Measurements from ENCODE around the gene TDRKH. TPM values are rescaled to one million over a fixed set of nuclear protein-coding genes. Genes with fewer than 3 reads are reported as not detected.

Gene TDRKH
- total and polyA plus RNA-seq, 7 experiments from 2014 or later, result 7.7 to 23.1 (median 17.4) TPM

- H3K36me3 ChIP-seq (ENCODE audit: control insufficient read depth in 2 of 3, insufficient read depth in 3 of 3, low read length in 3 of 3), result no peaks in the 10 kb centered on the region
- H3K27me3 ChIP-seq (ENCODE audit: control insufficient read depth in 2 of 2, insufficient read depth in 2 of 2, low read length in 2 of 2), result no peaks in the 10 kb centered on the region
- peaks cover 0 to 22% (median 6%) of the 10 kb centered on the region in 5 donors for H3K27me3 Mint-ChIP-seq
- no peaks in the 10 kb centered on the region for H3K9me3 ChIP-seq (ENCODE audit: control insufficient read depth in 2 of 3, low read length in 3 of 3)
- no peak overlapping the region for H3K27ac Mint-ChIP-seq
- H3K27ac ChIP-seq (ENCODE audit: low read depth, low read length), result no peak overlapping the region
- peaks cover 0 to 14% (median 5%) of the 10 kb centered on the region in 5 donors for H3K36me3 Mint-ChIP-seq
- H3K4me3 Mint-ChIP-seq, result no peak overlapping the region
- intact Hi-C loops (cut with micrococcal nuclease), result no loop called here
- ChIA-PET POLR2A (no interaction called here), CTCF (no interaction called here)
- no peak for ATAC-seq
- H3K4me1 ChIP-seq (ENCODE audit: control insufficient read depth in 2 of 2, insufficient read depth in 2 of 2, low read length in 2 of 2), result no peaks in the 10 kb centered on the region
- peaks cover 0 to 11% (median 9%) of the 10 kb centered on the region in 7 donors for H3K4me1 Mint-ChIP-seq
- DNase-seq, result no peak
- H3K9me3 Mint-ChIP-seq, result peaks cover 0 to 2% (median 0%) of the 10 kb centered on the region in 11 donors
- H3K4me3 ChIP-seq (ENCODE audit: low read length), result no peak overlapping the region
Measured at GRCh38 chr1:151801310-151801820, 11.1 kb upstream of the TDRKH start.

DNA sequence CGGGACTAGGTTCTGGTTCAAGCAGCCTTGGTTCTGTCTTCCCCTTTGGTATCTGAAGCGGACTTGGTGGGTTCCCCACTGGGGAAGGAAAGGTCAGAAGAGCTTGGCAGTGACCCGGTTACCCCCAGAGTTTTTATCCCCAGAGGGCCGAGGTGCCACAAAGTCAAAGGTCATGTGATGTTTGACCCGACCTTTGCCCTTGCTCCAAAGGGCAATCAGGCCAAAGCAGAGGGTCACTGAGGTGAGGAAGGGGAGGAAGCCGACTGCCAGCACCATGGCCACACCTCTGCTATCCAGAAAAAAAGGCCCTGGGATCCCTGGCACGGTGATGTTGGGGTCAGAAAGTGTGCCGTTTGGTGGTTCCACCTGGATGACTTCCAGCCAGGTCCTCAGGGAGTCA is 10.5 kb upstream of the TDRKH start:
- Histone ChIP-seq H3K27ac (ENCODE audit: low read depth, low read length) (no peak overlapping the region), H3K9me3 (ENCODE audit: control insufficient read depth in 2 of 3, low read length in 3 of 3) (no peaks in the 10 kb centered on the region), H3K27me3 (ENCODE audit: control insufficient read depth in 2 of 2, insufficient read depth in 2 of 2, low read length in 2 of 2) (no peaks in the 10 kb centered on the region), H3K36me3 (ENCODE audit: control insufficient read depth in 2 of 3, insufficient read depth in 3 of 3, low read length in 3 of 3) (no peaks in the 10 kb centered on the region), H3K4me3 (ENCODE audit: low read length) (no peak overlapping the region), H3K4me1 (ENCODE audit: control insufficient read depth in 2 of 2, insufficient read depth in 2 of 2, low read length in 2 of 2) (no peaks in the 10 kb centered on the region)
- H3K36me3 Mint-ChIP-seq, result peaks cover 0 to 14% (median 5%) of the 10 kb centered on the region in 5 donors
- CTCF ChIA-PET, result no interaction called here
- DNase-seq, result no peak
- POLR2A ChIA-PET, result no interaction called here
- peaks cover 0 to 2% (median 0%) of the 10 kb centered on the region in 11 donors for H3K9me3 Mint-ChIP-seq
- H3K4me3 Mint-ChIP-seq, result no peak overlapping the region
- intact Hi-C loops (cut with micrococcal nuclease), result no loop called here
- H3K27ac Mint-ChIP-seq, result peak overlapping the region in 1 of 9 donors; percentile 43
- ATAC-seq, result no peak
- H3K27me3 Mint-ChIP-seq, result peaks cover 0 to 21% (median 6%) of the 10 kb centered on the region in 5 donors
- H3K4me1 Mint-ChIP-seq, result peaks cover 0 to 11% (median 9%) of the 10 kb centered on the region in 7 donors

GRCh38 chr1:151799179-151800022 is 9.1 kb upstream of the TDRKH start:
- ChIA-PET CTCF (no interaction called here), POLR2A (interaction anchor here (0.6 kb wide), 1 partner anchor 1348 kb away, joined by 3 read pairs; no protein-coding TSS in a partner anchor)
- ATAC-seq (no peak), DNase-seq (no peak)
- Histone ChIP-seq H3K9me3 (ENCODE audit: control insufficient read depth in 2 of 3, low read length in 3 of 3) (no peaks in the 10 kb centered on the region), H3K4me3 (ENCODE audit: low read length) (no peak overlapping the region), H3K27me3 (ENCODE audit: control insufficient read depth in 2 of 2, insufficient read depth in 2 of 2, low read length in 2 of 2) (no peaks in the 10 kb centered on the region), H3K27ac (ENCODE audit: low read depth, low read length) (no peak overlapping the region), H3K36me3 (ENCODE audit: control insufficient read depth in 2 of 3, insufficient read depth in 3 of 3, low read length in 3 of 3) (no peaks in the 10 kb centered on the region), H3K4me1 (ENCODE audit: control insufficient read depth in 2 of 2, insufficient read depth in 2 of 2, low read length in 2 of 2) (no peaks in the 10 kb centered on the region)
- Mint-ChIP-seq H3K27ac (peak overlapping the region in 1 of 9 donors; percentile 54), H3K36me3 (peaks cover 0 to 16% (median 5%) of the 10 kb centered on the region in 5 donors), H3K27me3 (peaks cover 0 to 21% (median 6%) of the 10 kb centered on the region in 5 donors), H3K4me1 (peaks cover 0 to 11% (median 9%) of the 10 kb centered on the region in 7 donors), H3K4me3 (no peak overlapping the region), H3K9me3 (peaks cover 0 to 2% (median 0%) of the 10 kb centered on the region in 11 donors)
- intact Hi-C loops (cut with micrococcal nuclease), result no loop called here

GRCh38 chr1:151798571-151798970 is 8.3 kb upstream of the TDRKH start:
- H3K27me3 ChIP-seq (ENCODE audit: control insufficient read depth in 2 of 2, insufficient read depth in 2 of 2, low read length in 2 of 2), result no peaks in the 10 kb centered on the region
- Mint-ChIP-seq H3K4me1 (peaks cover 0 to 11% (median 9%) of the 10 kb centered on the region in 7 donors), H3K36me3 (peaks cover 0 to 20% (median 5%) of the 10 kb centered on the region in 5 donors), H3K9me3 (peaks cover 0 to 1% (median 0%) of the 10 kb centered on the region in 11 donors), H3K27me3 (peaks cover 0 to 21% (median 6%) of the 10 kb centered on the region in 5 donors), H3K27ac (no peak overlapping the region), H3K4me3 (no peak overlapping the region)
- no peak overlapping the region for H3K27ac ChIP-seq (ENCODE audit: low read depth, low read length)
- no peaks in the 10 kb centered on the region for H3K4me1 ChIP-seq (ENCODE audit: control insufficient read depth in 2 of 2, insufficient read depth in 2 of 2, low read length in 2 of 2)
- no peaks in the 10 kb centered on the region for H3K9me3 ChIP-seq (ENCODE audit: control insufficient read depth in 2 of 3, low read length in 3 of 3)
- no peak for DNase-seq
- H3K36me3 ChIP-seq (ENCODE audit: control insufficient read depth in 2 of 3, insufficient read depth in 3 of 3, low read length in 3 of 3), result no peaks in the 10 kb centered on the region
- ChIA-PET POLR2A (interaction anchor here (0.6 to 1.6 kb wide), 3 partner anchors 10 to 1830 kb away, joined by 3 to 7 read pairs (median 3); no protein-coding TSS in a partner anchor), CTCF (no interaction called here)
- intact Hi-C loops (cut with micrococcal nuclease), result no loop called here
- ATAC-seq, result no peak
- H3K4me3 ChIP-seq (ENCODE audit: low read length), result no peak overlapping the region

DNA sequence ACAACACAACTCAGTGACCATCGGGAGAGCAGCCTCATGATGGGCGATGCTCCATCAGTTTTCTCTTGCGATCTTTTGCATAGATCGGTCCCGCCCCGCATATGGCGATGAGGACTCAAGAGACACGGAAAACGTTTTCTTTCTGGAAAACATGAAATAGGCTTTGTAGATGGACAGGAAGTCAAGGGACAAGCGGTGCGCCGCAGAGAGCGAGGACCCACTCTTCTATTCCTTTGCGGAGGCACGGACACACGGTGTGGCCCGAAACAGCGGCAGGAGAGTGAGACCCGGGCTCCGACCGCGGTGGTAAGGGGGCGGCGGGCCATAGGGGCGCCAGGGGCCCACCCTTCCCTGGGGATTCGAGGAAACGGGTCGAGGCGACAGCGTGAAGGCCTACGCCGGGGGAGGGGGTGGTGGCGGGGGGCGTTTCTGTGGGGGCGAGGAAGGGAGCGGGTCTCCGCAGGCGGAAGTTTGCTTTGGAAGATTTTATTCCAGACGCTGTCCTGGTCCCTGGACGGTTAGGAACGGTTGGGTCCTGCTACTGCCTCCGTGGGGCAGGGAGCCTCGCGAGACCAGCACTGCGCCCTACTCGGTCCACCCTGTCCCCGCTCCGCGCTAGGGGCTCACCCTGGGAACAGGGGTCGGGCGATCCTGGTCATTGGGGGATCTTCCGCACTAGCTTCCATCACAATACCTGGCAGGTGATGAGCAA is 796 bp upstream of the TDRKH start:
- Histone ChIP-seq H3K27me3 (ENCODE audit: control insufficient read depth in 2 of 2, insufficient read depth in 2 of 2, low read length in 2 of 2) (no peaks in the 10 kb centered on the region), H3K9me3 (ENCODE audit: control insufficient read depth in 2 of 3, low read length in 3 of 3) (no peaks in the 10 kb centered on the region), H3K36me3 (ENCODE audit: control insufficient read depth in 2 of 3, insufficient read depth in 3 of 3, low read length in 3 of 3) (peaks cover 0 to 5% (median 0%) of the 10 kb centered on the region in 3 experiments), H3K27ac (ENCODE audit: low read depth, low read length) (peak overlapping the region; percentile 60), H3K4me1 (ENCODE audit: control insufficient read depth in 2 of 2, insufficient read depth in 2 of 2, low read length in 2 of 2) (peaks cover 0 to 14% of the 10 kb centered on the region in 2 donors), H3K4me3 (ENCODE audit: low read length) (peak overlapping the region; percentile 88)
- peaks cover 0 to 2% (median 0%) of the 10 kb centered on the region in 5 donors for H3K27me3 Mint-ChIP-seq
- intact Hi-C loops (cut with micrococcal nuclease), result loop anchor here (1.0 to 5.0 kb wide), 13 partner anchors 28 to 510 kb away; partner anchors contain the start of genes MRPL9 (in 2 of the 2), RIIAD1 (in 2 of the 2), C2CD4D (in 1 of the 2) and POGZ (in 1 of the 2)
- CTCF ChIA-PET, result interaction anchor here (0.6 kb wide), 1 partner anchor 321 kb away, joined by 10 read pairs; no protein-coding TSS in a partner anchor
- no peak for ATAC-seq
- H3K36me3 Mint-ChIP-seq, result peaks cover 0 to 6% (median 4%) of the 10 kb centered on the region in 5 donors
- peak overlapping the region; percentile 91 to 99 (median 97) for H3K4me3 Mint-ChIP-seq
- peaks cover 6 to 38% (median 30%) of the 10 kb centered on the region in 7 donors for H3K4me1 Mint-ChIP-seq
- H3K27ac Mint-ChIP-seq, result peak overlapping the region; percentile 75 to 93 (median 89)
- peak in 3 of 9 donors; percentile 3 to 29 (median 5) for DNase-seq
- peaks cover 0 to 3% (median 0%) of the 10 kb centered on the region in 11 donors for H3K9me3 Mint-ChIP-seq
- POLR2A ChIA-PET, result interaction anchor here (1.0 to 3.7 kb wide), 4 partner anchors 28 to 75 kb away, joined by 3 to 24 read pairs (median 5); partner anchors contain the start of gene MRPL9

DNA sequence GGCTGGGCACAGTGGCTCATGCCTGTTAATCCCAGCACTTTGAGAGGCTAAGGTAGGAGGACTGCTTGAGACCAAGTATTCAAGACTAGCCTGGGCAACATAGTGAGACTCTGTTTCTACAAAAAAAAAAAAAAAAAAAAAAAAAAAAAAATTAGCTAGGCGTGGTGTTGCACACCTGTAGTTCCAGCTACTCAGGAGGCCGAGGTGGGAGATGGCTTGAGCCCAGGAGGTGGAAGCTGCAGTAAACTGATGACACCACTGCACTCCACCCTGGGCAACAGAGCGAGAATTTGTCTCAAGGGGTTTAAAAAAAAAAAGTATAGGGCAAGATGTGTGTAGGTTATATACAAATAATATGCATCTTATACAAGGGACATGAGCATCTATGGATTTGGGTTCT is 2.6 kb downstream of the TDRKH start:
- H3K9me3 ChIP-seq (ENCODE audit: control insufficient read depth in 2 of 3, low read length in 3 of 3), result no peaks in the 10 kb centered on the region
- H3K4me3 ChIP-seq (ENCODE audit: low read length), result no peak overlapping the region
- no peak for DNase-seq
- intact Hi-C loops (cut with micrococcal nuclease), result no loop called here
- Mint-ChIP-seq H3K9me3 (peaks cover 0 to 3% (median 0%) of the 10 kb centered on the region in 11 donors), H3K4me3 (no peak overlapping the region), H3K27me3 (peaks cover 0 to 2% (median 0%) of the 10 kb centered on the region in 5 donors), H3K27ac (no peak overlapping the region), H3K36me3 (peaks cover 0 to 4% (median 0%) of the 10 kb centered on the region in 5 donors), H3K4me1 (peaks cover 6 to 34% (median 30%) of the 10 kb centered on the region in 7 donors)
- no peak overlapping the region for H3K27ac ChIP-seq (ENCODE audit: low read depth, low read length)
- H3K27me3 ChIP-seq (ENCODE audit: control insufficient read depth in 2 of 2, insufficient read depth in 2 of 2, low read length in 2 of 2), result no peaks in the 10 kb centered on the region
- POLR2A ChIA-PET, result interaction anchor here (0.6 to 3.7 kb wide), 3 partner anchors 10 to 1023 kb away, joined by 6 to 24 read pairs (median 7); partner anchors contain the start of gene MRPL9
- H3K36me3 ChIP-seq (ENCODE audit: control insufficient read depth in 2 of 3, insufficient read depth in 3 of 3, low read length in 3 of 3), result peaks cover 0 to 6% (median 0%) of the 10 kb centered on the region in 3 experiments
- CTCF ChIA-PET, result no interaction called here
- ATAC-seq, result no peak
- H3K4me1 ChIP-seq (ENCODE audit: control insufficient read depth in 2 of 2, insufficient read depth in 2 of 2, low read length in 2 of 2), result peaks cover 0 to 14% of the 10 kb centered on the region in 2 donors

All from naive thymus-derived CD4-positive, alpha-beta T cell (primary cell).